CD4-positive, alpha-beta T cell treated with Interleukin-1 beta for 1 hour (primary cell): Measurements from ENCODE around the gene EHD1.
"Not testable (repeated sequence)": the region's sequence is repeated elsewhere in the genome, so short reads cannot be mapped to it uniquely, and the experiment has no call there.

Experiments
- DNase-seq, 2 donors: peaks; one replicate each; pipeline ENCODE4 v3.0.0-alpha.2; 2020 to 2022

EHD1 gene

DNA sequence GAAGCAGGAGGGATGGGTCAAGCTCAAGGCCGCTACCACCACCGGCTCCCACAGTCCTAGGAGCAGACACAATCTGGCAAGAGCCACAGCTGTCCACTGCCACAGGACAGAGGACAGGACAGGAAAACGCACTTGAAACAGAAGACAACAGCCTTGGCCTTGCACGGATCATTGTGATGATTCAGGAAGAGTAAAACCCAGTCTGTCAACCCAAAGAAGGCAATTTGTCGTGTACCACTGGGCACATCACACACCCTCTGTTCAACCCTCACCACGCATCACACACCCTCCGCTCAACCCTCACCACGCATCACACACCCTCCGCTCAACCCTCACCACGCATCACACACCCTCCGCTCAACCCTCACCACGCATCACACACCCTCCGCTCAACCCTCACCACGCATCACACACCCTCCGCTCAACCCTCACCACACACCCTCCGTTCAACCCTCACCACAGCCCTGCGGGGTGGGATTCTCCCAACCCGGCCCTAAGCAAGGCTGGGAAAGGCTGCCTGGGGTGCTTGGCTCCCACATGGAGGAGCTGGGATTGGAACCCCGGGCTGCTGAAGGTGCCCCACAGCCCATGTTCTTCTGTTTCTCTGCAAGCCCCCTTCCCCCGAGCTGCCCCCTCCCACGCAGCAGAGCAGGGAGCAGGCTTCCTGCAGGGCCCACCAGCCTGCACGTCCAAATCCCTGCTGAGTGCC lies 22.7 kb downstream of the EHD1 start:
- no peak for DNase-seq

DNA sequence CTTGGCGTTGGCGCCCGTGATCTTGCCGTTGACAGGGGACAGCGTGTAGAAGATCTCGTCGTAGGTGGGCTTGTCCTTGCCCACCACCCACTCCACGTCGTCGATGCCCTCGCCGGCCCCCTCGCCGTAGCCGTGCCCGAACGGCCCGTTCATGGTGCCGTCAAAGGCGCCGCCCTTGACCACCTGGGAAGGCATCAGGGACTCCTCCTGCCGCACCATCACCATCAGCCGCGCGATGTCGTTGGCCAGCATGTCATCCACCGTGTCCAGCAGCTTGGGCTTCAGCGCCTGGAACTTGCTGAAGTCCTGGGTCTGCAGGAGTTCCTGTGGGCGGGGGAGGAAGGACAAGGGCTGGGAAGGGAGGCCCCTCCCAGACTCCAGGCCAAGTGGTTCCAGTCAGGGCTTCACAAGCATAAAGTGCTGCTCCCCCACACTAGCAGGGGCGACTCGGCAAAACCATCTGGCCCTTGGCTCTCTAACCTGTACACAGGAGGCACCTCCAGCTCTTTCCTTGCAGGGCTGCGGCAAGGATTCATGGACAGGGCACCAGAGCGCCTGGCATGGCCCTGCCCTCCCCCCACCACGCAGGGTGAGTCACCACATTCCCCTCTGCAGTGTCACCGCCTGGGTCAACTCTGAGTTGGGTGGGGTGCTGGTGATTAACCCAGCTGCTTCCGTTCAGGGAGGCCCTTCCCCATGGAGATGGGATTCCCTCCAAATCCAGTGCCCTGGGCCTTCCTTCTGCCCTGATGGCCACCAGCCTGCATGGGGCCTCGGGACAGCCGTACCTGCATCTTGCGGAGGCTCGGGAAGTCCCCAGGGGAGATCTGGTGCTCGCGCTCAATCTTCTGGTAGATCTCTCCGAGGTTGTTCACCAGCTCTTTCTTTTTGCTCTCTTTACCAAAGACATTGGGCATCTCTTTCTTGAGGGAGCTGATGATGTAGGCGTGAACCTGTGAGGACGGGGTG lies 23.6 kb downstream of the EHD1 start:
- DNase-seq, result peak; percentile 40 to 76

DNA sequence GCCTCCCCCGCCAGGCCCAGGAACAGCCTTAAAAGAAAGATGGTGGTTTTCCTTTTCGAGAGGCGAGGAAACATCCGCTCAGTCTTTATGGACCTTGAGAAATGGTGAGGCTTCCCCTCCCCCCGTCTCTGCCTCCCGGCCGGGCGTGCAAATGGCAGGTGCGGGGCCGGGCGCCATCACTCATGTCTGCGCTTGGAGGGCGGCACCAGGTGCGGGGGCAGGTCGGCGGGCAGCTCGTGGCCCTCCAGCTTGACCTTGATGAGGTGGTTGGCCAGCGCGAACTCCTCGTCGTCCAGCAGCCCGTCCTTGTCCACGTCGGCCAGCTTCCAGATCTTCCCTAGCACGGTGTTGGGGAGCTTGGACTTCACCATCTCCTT lies 24.3 kb downstream of the EHD1 start:
- DNase-seq, result no peak

DNA sequence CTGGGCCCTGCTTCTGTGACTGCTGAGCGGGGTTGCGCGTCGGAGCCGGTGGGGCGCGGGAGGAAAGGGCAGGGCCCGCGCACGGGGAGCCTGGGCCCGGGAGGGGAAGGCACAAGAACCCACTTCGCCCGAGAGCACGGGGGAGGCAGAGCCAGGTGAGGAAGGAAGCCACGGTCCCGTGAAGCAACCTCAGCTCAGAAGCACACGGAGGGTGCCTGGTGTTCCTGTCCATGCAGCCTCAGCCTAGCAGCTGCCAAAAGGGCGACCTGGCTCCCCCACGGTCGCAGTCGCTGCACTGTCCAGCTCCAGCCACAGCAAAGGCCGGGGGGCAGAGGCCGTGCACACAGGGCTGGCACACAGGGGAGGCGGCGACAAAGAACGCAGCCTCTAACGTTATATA lies 24.7 kb downstream of the EHD1 start:
- peak in 1 of 2 donors; percentile 49 for DNase-seq

DNA sequence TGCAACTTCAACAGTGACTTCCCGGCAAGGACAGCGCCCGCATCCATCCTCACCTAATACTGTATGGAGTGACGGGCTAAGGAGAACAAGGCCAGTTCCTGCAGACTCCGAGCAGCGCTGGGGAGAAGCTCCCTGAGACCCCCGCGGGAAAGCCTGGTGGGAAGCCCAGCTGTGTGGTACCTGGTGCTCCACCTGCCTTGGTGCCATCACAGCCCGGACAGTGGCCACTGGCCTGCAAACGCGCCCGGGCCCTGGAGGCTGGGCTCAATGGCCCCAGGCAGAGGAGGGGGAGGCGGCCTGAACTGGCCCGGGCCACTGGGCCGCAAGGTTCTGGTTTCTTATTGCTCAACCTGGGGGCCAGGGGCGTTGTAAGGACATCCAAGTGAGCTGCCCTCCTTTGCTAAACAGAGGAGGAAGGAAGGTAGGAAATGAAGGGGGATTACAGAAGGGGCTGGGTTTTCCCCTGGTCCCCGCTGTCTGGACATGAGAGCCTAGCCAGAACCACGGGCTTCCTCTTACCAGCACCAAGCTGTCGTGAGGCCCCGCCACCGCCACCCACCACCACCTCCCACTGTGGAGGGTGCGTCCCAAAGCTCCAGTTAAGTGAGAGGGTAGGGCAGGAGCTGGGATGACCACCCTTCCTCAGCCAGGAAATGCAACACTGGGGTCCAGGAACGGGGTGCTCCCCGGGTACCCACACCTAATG lies 25.5 kb downstream of the EHD1 start:
- DNase-seq, result peak in 1 of 2 donors; percentile 58

DNA sequence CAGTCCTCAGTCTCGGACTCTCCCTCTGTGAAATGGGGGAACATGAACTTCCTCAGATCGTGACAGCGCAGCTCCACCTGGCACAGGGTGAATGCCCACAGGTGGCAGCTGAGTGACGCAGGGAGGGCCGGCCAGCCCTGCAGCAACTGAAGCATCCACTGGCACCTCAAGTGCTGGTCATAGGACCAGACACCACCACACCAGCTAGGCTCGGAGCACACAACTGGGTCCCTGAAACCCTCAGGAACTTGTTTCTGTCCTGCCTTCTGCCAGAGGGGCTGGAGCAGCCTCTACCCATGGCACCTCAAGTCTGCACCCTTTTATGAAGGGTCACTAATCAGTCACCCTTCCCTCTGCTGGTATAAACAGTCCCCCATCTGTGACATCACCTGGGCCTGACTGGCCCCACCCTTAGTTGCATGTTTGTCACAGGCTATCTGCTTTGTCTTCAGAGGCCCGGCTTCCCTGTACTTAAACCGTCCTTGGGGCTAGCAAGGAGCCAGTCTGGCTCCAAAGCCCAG lies 26.5 kb downstream of the EHD1 start:
- DNase-seq, result peak in 1 of 2 donors; percentile 71

DNA sequence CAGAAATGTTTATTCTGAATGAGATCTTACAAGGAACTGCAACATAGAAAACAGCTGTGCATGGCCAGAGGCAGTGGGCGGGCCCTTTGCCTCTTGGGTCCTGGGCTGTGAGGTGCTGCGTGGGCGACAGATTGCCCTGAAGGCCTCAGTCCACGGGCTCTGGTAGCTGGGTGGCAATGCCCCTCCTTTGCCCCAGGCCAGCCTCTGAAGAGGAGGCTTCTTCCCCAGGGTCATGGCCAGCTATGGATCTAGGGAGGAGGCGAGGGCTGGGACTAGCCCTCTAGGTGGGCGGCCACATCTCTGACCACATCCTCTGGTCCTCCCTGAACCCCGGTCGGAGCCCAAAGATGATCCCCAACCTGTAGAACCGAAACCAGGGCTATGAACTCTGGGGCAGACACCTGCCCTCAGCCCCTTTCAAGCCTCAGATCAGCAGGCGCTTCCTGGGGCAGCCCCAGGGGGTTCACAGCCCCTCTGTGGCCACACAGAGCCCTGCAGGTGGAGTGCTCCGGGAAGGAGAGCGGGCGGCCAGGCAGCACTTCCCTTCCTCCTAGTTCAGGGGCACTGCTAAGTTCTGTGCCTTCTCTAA lies 27.3 kb downstream of the EHD1 start:
- DNase-seq, result peak; percentile 74 to 81

DNA sequence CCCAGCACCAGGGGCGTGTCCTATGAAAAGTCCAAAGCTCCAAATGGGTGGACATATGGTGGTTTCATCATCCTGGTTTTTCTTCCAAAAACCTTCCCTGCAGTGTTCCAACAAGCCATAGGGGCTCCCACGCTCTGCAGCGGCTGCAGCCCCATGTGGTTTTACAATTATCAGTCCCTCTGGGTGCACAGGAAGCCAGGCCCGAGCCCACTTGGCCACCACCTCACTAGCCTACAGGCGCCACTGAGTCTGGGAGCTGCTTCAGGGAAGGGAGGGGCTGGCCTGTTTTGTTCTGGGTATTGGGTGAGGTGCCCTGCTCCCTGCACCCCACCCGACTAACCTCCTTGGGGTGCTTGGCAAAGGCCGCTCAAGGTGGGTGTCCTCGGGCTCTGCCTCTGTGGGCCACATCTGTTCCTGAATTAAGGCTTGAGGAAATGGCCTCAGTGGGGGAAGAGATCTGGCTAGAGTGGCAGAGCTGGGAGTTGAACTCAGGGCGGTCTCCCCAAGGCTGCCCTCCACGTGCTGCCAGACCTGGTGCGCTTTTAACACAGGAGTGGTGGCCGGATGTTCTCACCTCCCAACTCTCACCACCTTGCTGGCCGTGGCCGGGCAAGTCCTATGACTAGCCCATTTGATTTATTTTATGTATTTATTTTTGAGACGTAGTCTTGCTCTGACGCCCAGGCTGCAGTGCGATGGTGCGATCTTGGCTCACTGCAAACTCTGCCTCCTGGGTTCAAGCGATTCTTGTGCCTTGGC lies 28.6 kb downstream of the EHD1 start:
- DNase-seq, result no peak

DNA sequence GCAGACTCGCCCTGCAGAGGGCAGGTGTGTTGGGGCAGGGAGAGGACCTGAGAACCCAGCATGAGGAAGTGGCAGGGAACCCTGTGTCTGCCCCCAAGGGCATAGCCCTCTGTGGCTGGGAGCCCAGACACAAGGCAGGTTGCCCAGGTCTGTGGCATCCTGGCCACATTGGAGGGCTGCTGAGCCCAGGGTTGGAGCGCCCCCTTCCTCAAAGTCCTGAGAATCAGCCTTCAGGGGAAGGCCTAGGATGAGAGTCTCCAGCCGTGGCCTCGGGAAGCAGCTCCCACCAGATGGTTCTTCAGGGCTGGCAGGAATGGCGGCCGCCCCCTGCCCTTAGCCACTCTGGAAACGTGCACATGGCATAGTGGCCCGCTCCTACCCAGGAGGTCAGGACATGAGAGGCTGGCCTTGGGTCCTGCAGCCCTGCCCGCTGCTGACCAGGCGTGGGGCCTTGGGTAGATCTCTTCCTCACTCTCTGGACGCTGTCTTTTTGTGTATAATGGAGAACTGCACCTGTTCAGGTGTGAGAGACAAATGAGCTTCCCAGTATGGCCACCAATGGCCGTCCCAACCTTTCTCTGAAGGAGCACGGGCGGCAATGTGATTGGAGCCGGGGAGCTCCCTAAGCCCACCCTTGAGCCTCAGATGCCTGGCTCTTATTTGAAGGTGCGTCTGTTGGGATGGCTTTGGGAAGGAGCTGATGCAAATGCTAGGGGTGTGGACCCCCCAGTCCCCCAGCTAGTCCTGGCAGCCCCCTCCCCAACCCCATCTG lies 29.4 kb downstream of the EHD1 start:
- peak in 1 of 2 donors; percentile 69 for DNase-seq

DNA sequence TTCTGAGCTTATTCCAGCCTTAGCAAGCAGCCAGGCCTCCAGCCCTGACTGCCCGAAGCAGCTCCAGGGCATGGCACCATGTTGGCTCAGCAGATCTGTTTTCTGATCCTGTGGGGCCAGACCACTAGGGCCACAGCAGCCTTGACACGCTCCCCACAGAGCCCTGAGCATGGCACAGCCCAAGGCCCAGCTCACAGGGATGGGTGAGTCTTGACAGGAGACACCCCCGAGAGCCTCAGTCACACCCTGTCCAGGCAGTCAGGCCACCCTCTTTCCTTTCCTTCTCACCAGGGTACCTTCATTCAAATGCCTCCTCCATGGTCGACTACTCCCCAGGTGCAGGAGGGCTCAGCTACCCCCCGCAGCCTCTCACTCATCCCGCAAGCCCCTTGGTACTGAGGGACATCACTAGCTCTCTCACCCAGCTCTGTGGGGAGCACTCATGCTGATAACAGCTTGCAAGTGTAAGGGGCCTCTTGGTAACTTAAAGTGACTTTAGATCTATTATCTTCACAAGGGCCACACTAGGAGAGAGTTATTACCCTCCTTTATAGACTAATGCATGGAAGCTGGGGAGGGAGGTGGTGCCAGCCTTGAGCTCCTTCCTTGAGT lies 30.1 kb downstream of the EHD1 start:
- no peak for DNase-seq

DNA sequence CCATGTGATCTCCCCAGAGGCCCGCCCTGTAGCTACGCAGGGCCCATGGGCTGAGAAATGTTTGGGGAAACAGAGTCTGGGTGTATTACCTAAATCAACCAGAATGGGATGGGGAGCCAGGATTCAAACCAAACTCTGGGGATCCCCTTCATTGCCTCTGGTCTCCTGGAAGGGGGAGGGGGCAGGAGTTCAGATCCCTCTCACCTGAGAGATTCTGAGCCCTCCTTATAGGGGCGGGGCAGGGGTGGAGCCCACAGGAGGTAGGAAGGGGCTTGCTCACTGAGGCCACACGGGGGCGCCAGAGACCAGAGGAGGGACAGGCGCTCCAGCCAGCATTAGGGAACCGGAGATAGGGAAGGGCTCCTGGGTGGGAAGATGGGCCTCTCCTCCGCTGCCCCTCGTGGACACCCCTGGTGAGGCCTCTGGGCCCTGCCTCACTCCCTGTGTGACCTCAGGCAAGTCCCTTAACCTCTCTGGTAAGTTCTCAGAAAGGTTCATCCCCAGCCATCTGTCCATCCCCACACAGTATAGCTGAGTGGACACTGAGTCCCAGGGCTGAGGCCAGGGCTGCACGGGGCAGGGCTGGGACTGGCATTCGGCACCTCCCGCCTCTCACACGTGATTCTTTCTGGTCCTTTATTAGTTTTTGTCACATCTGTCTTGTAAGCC lies 31.3 kb downstream of the EHD1 start:
- DNase-seq, result peak; percentile 89 to 90

DNA sequence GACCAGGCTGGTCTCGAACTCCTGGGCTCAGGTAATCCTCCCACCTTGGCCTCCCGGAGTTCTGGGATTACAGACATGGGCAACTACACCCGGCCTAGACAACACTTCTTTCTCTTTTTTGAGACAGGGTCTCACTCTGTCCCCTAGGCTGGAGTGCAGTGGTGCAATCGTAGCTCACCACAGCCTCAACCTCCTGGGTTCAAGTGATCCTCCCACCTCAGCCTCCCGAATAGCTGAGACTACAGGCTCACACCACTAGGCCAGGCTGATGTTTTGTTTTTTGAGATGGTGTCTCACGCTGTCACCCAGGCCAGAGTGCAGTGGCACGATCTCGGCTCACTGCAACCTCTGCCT lies 32.7 kb downstream of the EHD1 start:
- DNase-seq, result not testable (repeated sequence)

DNA sequence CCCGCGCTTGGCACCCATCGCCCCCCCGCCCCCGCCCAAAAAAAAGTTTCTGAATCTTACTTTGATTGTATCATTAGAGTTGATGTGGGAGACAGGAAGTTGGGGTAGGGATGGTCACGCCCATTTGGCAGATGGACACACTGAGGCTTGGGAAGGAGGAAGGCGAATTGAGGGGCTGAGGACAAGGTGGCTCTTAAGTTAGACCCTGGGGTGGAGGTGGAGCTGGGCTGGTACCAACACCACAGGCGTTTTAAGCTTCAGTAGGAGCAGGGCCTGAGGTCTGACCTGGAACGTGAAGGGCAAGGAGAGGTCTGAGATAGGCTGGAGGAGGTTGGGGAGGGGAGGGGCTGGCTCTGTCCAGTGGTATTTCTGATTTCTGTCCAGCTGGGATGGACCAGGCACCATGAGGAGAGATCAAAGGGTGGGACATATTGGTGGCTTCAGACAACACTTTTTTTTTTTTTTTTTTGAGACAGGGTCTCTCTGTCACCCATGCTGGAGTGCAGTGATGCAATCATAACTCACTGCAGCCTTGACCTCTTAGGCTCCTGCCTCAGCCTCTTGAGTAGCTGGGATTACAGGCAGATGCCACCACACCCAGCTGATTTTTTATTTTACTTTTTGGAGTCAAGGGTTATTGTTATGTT lies 33.2 kb downstream of the EHD1 start:
- no peak for DNase-seq

DNA sequence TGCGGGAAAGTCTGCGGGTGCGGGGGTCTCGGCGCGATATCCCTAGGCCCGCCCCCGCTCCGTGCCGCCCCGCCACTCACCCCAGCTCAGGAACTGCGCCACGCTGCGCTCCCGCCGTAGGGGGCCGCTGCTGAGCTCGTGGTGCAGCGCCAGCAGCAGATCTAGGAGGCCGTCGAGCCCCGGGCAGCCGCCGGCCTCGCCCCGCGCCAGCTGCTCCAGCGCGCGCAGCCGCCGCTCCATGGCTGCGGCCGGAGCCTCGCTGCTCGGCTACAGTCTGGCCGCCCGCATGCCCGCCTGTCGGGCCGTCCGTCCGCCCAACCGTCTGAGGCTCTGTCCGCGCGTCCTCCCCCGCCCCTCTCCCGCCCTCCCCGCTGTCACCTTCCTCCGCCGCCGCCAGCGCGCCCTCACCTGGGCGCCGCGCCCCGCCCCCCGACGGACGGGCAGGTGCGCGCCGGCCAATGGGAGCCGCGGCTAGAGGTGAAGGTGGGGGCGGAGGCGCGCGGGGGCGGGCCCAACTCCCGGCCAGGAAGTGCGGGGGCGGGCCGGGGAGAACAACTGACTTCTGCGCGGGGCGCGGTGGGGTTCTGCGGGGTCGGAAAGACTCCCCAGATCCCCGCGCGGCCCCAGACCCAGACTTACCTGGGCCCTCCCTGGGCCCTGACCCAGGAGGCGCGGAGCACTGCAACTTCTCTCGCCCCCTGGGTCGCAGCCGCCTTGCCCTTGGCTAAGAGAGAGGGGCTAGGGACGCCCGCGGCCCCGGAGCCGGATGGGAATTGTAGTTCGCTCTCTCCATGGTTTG lies 33.9 kb downstream of the EHD1 start, which contains the start of gene CDC42BPG:
Gene CDC42BPG (minus strand): TSS at position 324 of the 799 bp plus-strand sequence. CDS start 84 bp downstream, at position 240.
- DNase-seq, result peak; percentile 82

DNA sequence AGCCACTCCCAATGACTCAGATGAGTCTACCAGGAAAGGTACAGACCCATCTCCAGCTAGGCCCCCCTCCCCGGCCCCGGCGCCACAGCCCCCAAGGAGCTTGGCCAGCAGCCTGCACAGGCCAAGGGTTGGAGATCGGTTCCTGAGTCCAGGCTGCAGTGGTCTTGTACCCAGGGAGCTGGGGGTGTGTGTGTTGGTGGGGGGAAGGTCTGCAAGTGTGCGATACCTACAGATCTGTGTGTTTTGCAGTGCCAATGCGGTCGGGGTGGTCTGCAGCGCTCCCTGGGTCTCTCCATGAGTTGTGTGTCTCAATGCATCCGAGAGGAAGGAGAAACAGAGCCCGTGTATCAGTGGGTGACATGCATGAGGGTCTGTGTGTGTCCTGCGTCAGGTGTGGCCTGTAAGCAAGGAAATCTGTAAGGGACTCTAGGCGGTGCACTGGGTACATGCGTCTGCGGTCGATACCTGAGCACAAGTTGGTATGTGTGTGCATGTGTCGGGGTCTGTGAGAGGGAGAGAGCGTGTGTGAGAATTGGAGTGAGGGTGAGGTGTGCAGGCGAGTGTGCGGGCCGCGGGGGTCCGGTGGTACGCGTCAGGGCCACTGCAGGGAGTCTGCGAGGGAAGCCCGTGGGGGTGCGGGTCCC lies 34.6 kb downstream of the EHD1 start:
- DNase-seq, result no peak

DNA sequence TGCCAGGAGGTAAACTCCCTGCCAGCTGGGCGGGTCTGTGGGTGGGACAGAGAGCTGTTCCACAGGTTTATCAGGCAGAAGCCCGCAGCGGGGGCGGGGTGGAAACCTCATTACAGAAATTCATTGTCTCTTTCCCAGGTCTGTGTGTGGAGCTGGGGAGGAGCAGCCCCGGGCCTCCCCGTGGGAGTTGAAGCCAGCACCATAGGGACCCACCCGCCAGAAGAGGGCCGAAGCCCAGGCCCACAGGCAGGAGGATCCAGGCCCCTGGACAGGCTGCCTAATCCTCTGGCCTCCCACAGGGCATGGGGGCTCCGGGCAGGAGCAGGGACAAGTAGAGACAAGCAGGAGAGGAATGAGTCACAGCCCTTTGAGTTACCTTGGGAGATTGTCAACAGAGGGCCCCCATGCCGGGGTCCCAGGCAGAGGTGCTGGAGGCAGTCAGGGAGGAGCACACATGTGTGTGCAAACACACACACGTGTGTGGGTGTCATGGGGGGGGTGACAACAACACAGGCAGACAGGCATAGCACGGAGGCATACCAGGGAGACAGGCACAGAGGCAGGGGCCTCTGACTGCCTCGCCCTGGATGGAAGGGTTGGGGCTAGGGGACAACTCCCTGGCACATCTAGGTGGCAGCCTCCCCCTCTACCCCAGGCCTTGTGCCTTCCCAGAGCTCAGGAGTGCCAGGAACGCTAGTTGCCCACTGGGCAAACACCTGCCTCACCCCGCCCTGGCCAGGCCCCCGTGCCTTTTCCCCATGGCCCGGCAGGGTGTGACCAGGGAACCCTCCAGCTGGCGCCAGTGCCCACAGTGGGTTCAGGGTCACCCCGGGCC lies 35.4 kb downstream of the EHD1 start:
- DNase-seq, result no peak

DNA sequence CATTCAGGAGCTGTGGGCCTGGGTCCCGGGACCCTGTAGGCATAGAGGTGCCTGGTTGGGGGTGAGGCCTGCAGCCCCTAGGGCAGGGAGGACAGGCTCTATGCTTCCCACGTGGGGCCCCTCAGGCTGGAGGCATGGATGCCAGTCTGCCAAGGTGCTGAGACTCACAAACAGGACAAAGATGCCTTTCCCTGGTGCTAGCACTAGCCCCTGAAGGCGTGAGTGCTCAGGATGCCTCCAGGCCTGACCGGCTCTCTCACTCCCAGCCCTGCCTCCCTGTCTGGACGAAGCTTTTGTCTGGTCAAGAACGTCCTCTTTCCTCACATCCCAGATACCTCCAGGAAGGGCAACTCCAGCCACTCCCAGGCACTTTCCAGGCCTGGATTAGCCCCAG lies 36.1 kb downstream of the EHD1 start:
- no peak for DNase-seq
